ENCODE data around the gene MAML3.

MAML3 gene

GRCh38 chr4:140154572-140154891 is 548 bp upstream of the MAML3 start:
- no peak for DNase-seq

- DNase-seq = peak; percentile 5
Measured at GRCh38 chr4:140153419-140153717, 616 bp downstream of the MAML3 start.

- DNase-seq = peak; percentile 38
Measured at GRCh38 chr4:140152751-140153418, 1.1 kb downstream of the MAML3 start.

- peak; percentile 77 for DNase-seq
Measured at GRCh38 chr4:140152013-140152703, 1.8 kb downstream of the MAML3 start.

GRCh38 chr4:140151699-140152012 is 2.3 kb downstream of the MAML3 start:
- peak; percentile 64 for DNase-seq

GRCh38 chr4:140150886-140151698 is 2.9 kb downstream of the MAML3 start:
- peak; percentile 75 for DNase-seq

GRCh38 chr4:140150636-140150885 is 3.4 kb downstream of the MAML3 start:
- DNase-seq = no peak

- peak; percentile 62 for DNase-seq
Measured at GRCh38 chr4:140149846-140150635, 3.9 kb downstream of the MAML3 start.

- no peak for DNase-seq
Measured at GRCh38 chr4:140144050-140144449, 9.9 kb downstream of the MAML3 start.

GRCh38 chr4:140141210-140141835 is 12.7 kb downstream of the MAML3 start:
- DNase-seq = no peak

GRCh38 chr4:140140566-140140965 is 13.4 kb downstream of the MAML3 start:
- DNase-seq = no peak

- DNase-seq = no peak
Measured at GRCh38 chr4:140138428-140138827, 15.6 kb downstream of the MAML3 start.

- no peak for DNase-seq
Measured at GRCh38 chr4:140137671-140138070, 16.3 kb downstream of the MAML3 start.

- DNase-seq = no peak
Measured at GRCh38 chr4:140136509-140136908, 17.5 kb downstream of the MAML3 start.

- DNase-seq = no peak
Measured at GRCh38 chr4:140135529-140136088, 18.4 kb downstream of the MAML3 start.

- no peak for DNase-seq
Measured at GRCh38 chr4:140134746-140135425, 19.1 kb downstream of the MAML3 start.

- DNase-seq = no peak
Measured at GRCh38 chr4:140133576-140133975, 20.4 kb downstream of the MAML3 start.

- DNase-seq = no peak
Measured at GRCh38 chr4:140131675-140132229, 22.2 kb downstream of the MAML3 start.

- no peak for DNase-seq
Measured at GRCh38 chr4:140130677-140131076, 23.3 kb downstream of the MAML3 start.

- DNase-seq = no peak
Measured at GRCh38 chr4:140127422-140127821, 26.6 kb downstream of the MAML3 start.

GRCh38 chr4:140126261-140126660 is 27.7 kb downstream of the MAML3 start:
- no peak for DNase-seq

GRCh38 chr4:140125374-140125773 is 28.6 kb downstream of the MAML3 start:
- no peak for DNase-seq
